M059J (cell line): ENCODE results near the gene CRPPA. TPM values are rescaled to one million over a fixed set of nuclear protein-coding genes. Genes with fewer than 3 reads are reported as not detected.
A peak's percentile ranks its signal among the peaks of the same experiment; 100 is the strongest.
"Not testable (repeated sequence)": the region's sequence is repeated elsewhere in the genome, so short reads cannot be mapped to it uniquely, and the experiment has no call there.

ENCODE experiments used
- DNase-seq: peaks from one replicate; pipeline ENCODE4 v3.0.0-alpha.2; 2012; ENCODE audit warnings: low read depth
- total RNA-seq: library from RNA; depleted of rRNA; stranded (reverse); fragments of >200 nt; shearing (Covaris generic); gene quantifications from 2 replicates; pipeline ENCODE4 v1.2.3, GENCODE V29; 2014; rRNA removed

Gene CRPPA
- 1.0 and 2.5 TPM in 2 replicates for total RNA-seq

DNA sequence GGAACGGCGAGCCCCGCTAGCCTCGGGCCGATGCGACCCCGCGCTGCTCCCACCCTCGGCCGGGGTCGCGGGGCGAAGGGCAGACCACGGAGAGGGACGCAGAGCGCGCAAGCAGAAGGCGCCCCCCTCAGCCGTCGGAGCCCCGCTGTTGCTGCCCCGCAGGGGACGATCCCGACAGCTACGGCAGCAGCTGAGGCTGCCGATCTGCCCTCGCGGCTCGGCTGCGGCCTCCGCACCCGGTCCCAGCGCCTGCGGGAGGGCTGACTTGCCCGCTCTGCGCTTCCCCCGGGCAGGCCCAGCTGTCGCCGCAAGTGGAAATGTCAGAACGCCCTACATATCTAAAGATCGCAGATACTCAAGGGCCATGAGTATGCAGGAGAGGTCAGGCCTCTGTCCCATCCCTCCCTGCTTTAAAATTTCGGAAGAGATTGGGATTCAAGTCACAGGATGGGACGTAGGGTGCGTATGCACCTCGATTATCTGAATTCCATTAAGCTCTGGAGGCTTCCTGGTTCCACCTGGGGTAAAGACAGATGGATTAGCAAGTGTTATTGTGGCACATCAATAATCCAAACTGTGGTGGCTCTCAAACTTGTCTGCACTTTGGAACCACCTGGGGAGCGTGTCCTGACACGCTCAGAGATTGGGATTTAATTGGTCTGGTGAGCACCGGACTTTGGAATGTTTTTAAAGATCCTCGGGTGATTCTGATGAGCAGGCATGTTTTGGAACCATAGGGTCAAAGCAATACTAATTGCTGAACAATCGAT, at the start of gene CRPPA:
Gene CRPPA, minus strand, starts transcription at position 206 of the 770 bp plus-strand sequence. CDS start 216 bp downstream, outside the sequence.
- peak; percentile 63 for DNase-seq

DNA sequence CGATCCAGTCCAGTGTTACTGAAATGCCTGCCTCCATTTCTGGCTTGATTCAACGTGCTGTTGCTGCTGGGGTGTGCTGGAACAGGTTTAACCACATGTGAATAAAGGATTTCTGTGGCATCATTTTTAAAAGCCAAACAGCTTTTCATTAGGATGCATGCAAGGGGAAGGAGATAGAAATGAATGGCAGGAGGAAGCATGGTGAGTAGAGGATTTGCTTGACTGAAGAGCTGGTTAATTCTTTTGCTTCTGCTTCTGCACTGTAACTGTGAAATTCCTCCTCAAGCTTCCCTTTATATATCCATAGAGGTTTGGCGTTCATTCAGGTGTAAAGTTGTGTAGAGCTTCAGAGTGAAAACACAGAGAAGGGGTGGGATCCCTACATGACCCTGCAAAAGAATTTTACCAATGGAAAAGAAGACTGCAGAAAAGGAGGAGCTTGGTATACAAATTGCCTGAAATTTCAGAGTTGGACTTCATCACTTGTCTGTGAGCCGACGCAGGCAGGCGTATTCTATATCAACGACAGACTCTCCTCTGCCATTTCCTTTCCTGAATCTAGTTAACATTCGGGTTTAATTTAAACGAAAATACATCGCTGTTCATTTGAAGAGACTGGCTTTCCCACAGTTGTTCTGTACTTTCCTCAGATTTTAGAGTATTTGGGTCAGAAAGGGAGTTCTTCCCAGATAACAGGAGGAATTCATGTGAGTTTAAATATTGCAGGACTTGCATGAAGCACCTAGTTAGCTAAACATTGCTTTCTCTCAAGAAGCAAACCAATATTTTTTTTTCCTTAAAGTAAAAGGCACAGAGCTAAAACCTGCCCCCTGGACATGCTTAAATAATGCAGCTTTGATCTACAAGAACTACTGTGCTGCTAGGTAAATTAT, 44.4 kb upstream of the CRPPA start, which contains the start of gene SOSTDC1:
Gene SOSTDC1, minus strand, starts transcription at position 270 of the 893 bp plus-strand sequence. Its CDS starts 70 bp downstream, at position 200.
- DNase-seq = no peak

DNA sequence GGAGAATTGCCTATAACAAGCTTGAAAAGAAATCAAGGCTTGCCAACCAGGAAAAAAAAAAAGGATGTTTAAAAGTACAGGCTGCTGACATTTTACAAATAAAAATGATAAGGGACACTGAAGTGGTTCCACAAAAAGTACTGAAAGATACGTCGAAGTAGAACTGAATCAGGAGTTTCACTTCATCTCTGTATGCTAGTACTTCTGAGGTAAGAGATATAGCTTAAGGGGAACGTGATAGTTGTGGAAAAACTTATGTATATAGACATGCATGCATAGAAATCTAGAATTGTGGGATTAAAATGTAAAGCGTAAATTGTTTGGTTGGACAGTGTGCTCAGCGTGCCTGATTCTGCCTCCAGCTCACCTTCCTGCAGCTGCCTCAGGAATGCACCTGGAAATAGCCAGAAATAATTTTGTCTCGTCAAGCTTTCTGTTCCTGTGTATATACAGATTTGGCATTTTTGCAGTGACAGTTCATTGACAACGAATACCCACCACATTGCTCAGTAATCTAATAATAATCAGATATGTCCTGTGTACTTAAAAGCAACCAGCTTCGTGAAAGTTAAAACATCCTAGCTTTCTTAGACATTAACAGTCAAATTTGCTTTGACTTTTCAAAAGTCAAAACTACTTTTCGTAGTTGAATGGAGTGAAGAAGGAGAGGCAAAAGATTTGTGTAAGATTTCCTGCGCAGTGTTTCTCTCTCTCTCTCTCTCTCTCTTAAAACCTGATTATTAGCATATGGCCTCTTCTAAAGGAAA, 42.8 kb upstream of the CRPPA start:
- no peak for DNase-seq

DNA sequence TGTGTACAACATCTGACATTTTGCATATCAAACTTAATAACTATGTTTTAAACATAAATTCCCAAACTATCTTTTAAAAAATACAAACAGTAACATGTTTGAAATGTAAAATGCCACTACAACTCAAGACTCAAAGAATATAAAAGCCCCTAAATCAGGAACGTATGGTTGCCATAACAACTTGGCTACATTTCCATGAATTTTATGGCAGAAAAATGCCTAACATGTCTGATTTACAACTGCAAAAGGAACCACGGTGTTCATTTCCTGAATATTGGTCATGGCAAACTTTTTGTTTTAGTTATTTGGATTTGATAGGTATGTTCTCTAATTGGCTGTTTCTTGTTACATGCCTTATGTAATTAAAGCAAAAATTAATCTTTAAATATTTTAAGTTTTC, 42.2 kb upstream of the CRPPA start:
- DNase-seq = no peak

DNA sequence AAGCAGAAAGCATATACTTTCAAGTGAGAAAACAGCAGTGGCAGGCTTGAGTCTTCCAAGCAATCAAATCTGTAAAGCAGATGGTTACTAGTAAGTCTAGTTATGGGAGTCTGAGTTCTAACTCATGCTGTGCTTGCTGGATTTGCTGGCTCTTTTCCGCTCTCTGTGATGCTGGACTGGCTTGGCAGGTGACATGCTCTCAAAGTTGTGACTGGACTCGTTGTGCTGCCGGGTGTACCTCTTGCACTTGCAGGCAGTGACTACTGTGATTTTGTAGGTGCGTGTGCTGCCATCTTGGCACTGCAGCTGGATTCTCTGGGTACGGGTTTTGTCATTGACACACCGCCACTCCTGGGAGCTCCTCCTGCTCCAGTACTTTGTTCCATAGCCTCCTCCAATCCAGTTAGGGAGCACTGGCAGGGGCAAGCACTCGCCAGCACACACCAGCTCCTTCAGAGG, 41.1 kb upstream of the CRPPA start:
- DNase-seq = no peak

DNA sequence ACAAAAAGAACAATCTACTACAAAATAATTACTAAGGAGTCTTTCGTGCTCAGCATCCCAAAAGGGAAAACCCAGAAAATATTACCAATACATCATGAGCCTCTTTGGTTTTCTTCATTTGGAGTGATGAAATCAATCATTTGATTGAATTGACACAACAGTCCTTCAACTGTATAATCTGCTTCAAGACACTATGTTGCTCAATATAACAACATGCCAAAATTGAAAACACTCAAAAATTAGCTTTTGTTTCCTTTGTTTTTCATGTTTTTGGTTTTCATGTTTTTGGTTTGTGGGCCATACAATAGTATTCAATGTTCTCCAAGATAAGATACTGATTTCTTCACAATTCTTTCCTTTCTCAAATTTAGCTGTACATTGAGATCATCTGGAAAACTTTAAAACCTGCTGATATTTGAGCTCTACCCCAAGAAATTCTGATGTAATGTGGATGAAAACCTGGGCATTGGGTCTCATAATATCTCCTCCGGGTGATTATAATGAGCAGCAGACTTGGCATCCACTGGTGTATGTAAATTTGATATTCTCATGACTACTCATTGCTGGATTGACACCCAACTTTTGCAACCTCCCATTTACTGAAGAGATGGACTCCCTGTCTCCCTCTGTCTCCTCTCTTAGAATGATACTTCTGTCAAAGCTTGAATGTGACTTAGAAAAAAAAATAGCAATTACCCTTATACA, 39.6 kb upstream of the CRPPA start:
- no peak for DNase-seq

DNA sequence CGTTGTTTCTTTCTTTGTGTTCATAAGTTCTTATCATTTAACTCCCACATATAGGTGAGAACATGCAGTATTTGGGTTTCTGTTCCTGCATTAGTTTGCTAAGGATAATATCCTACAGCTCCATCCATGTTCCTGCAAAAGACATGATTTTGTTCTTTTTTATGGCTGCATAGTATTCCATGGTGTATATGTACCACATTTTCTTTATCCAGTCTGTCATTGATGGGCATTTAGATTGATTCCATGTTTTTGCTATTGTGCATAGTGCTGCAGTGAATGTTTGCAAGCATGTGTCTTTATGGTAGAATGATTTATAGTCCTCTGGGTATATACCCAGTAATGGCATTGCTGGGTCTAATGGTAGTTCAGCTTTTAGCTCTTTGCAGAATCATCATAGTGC, 35.0 kb upstream of the CRPPA start:
- DNase-seq = not testable (repeated sequence)

DNA sequence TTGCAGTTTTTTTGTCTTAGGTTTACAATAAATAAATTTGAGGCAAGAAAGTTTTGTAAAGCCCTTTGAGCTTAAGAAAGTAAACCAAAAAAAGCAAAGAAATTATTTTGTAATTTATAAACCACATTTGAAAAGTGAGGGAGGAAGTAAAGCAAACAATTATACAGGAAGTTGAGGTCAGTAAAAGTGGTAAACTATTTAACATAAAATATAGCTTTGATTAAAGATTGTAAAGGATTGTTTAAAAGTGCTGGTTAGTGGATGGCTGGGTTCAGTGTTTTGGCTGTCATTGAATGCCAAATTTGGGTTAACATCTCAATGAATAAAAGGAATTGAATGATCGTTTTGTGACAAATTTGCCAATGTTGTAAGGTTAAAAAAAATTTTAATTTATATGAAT, 34.3 kb upstream of the CRPPA start:
- DNase-seq = no peak

DNA sequence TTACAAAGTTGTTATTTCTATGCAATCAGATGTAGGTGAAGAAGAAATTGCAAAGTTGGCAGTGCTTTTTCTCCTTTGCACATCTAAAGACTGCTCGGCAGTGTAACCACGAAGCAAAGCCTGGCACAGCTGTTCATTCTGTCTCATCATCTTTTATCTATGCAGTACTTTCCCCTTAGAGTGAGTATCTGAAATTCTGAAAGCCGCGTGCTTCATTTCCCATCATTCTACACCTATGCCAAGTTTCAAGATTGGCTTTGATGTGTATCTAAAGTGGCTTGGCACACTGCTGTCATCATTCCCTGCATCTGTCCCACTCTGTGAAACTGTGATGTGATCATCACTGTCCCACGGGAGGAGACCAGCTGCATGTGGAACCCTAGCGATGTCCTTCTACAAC, 29.0 kb upstream of the CRPPA start:
- DNase-seq = no peak

DNA sequence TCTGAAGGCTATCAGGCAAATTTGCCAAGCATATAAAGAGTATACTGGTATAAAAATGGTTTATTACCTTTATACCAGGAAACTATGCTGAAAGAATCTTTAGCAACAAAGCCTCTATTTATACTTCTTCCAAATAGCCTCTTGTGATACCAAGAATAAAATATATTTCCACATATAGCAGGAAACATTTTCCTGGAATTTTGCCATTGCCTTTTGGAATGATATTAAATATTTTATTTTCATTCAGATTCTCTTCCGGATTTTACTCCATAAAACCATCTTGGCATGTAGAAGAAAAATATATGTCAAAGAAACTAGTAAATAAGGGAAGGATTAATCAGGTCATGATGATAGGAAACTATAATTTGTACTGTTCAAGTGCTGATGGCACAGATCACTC, 26.5 kb upstream of the CRPPA start:
- DNase-seq = no peak

DNA sequence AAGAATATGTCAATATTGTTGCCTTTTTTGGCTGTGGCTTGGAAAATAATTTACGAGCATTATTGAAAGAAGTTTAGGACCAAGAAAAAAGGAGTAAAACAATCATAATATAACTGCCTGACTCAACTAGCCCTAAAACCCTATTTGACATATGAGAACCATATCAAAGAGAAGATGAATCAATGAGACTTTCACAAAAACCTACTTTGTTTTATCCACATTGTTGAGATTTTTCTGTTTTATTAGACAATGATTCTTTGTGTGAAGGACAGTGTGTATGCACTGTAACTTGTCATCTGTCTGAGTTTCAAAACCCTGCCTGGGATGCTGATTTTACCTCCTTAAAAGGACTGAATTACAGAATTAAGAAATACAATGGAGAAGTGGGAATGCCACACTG, 25.2 kb upstream of the CRPPA start:
- no peak for DNase-seq

DNA sequence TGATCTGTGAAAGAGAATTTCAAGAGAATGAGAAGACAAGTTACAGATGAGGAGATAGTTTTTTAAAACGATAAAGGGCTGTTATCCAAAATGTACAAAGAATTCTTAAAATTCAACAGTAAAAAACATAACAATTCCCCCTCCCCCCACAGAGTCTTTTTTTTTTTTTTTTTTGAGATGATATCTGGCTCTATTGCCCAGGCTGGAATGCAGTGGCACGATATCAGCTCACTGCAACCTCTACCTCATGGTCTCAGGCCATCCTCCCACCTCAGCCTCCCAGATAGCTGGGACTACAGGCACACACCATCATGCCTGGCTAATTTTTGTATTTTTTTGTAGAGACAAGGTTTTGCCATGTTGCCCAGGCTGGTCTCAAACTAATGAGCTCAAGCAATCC, 22.5 kb upstream of the CRPPA start:
- DNase-seq = not testable (repeated sequence)

DNA sequence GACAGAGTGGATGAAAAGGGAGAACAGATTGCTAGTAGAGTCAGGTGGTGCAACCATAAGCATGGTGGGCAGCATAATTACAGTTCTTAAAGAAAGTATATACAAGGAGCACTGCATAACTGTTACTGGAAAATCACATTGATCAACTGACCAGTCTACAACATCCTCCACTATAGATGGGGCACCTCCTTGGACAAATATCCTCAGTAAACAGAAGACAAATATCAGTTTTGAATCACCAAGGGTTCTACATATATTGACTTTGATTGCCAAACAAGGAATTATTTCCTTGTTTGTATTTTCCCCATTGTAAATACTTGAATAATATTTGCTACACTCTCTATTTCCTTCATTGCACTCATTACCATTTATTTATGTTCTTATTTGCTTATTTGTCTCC, 17.6 kb upstream of the CRPPA start:
- no peak for DNase-seq

DNA sequence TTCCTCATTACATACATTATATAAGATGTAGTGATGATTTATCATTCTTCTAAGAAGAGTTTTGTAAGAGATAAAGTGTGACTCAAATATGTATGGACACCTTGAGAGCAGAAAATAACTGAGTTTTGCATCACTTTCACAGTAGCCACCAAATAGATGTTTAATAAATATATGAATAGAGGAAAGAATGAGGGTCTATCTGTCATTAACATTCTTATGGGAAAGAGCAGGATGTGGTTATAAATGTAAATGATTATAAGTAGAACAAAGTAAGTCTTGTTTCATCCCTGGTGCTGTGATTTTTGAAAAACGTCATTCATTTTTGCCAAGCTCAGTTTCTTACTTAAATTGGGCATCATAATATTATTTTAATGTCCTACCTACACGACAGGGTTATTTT, 15.0 kb upstream of the CRPPA start:
- no peak for DNase-seq

DNA sequence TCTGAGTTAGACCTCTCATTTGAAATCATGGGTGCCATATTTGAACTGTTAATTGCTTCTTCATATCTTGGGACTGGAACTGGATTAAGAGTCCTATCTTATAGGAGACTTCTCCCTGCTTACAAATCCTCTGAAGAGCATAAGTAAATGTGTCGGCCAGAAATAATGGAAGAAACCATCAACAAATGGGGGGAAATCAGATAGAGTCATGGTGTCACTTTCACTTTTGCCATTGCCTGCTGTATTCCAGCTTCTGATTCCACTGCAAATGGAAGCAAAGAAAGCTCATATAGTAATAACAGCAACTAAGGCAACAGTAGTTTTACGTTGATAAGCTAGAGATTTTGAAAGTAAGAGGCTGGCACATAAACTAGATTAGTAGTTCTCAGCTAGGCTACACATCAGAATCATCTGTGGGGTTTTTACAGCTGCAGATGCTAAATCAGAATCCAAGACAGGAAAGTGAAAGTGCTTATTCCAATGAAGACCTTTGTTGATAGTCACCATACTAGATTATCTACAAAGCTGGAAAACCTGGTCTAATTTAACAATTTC, 12.3 kb upstream of the CRPPA start:
- peak; percentile 37 for DNase-seq

DNA sequence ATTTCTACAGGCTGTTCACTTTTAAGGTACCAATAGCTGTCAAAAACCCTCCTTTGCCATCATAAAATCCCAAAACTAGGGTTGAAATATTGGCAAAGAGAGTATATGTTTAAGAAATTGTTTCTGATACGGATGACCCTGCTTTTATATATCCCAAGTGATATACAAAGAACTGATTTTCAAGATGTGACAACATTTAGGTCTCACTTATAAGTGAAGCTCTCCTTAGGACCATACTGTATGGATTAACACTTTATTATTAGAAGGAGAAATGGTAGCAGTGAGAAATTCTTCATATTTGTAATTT, 11.0 kb upstream of the CRPPA start:
- DNase-seq = no peak

DNA sequence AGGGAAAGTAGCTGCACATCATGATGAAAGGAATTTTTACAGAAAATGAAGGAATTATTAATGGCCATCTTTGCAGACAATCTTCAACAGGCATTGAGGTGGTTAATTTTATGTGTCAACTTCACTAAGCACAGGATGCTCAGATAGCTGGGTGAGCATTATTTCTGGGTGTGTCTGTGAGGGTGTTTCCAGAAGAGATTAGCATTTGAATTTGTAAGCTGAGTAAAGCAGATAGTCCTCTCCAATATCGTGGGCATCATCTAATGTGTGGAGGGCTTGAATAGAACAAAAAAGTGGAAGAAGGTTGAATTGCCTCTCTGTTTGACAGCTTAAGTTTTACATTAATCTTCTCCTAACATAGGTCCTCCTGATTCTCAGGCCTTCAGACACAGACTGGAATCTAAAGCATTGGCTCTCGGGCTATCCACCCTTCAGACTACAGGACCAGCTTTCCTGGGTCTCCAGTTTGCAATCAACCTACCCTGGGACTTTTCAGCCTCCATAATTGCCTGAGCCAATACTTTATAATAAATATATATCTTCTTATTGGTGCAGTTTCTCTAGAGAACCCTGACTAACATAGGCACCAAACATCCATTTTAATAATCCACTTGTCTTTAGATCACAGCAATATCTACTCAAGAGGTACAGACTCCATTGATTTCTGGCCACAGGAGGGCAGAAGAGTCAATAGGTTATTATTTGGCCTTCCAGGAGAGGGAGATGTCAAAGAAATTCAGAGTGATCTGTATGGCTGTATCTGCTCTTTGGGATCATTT, 10.5 kb upstream of the CRPPA start:
- DNase-seq = peak; percentile 66

DNA sequence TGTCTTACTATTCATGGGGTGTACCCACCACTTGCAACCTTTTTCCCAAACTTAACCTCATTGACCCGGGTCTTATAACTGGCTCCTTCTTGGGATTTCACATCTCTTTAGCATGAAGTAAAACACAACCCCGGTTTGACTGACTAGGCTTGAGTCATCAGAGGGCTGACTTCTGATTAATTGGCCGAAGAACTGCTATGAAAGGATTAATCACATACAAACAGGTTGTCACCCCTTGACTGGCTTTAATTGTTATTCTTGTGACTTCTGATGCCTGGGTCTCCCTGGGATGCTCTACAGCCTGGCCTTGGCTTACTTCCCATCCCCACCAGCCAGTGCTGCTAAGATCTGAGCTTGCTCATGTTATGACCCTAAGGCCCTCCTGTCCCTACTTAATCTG, 8.8 kb upstream of the CRPPA start:
- DNase-seq = peak; percentile 63

DNA sequence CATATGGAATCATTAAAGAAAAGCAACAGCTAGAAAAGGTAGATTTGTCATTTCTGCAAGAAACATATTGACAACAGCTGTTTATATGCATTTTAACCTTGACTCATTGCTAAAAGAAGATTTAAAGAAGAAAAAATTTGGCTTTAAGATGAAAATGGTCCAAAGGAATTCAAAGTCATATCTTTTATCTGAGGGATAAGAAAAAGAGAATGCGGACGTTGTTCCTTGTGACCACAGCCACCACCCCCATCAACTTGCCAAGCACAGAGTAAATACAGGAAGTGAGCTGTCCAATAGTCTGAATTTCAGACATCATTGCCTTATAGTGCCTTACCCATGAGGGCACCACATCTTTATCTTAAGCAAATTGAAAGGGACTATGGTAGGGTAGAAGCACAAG, 7.3 kb upstream of the CRPPA start:
- DNase-seq = peak; percentile 88

DNA sequence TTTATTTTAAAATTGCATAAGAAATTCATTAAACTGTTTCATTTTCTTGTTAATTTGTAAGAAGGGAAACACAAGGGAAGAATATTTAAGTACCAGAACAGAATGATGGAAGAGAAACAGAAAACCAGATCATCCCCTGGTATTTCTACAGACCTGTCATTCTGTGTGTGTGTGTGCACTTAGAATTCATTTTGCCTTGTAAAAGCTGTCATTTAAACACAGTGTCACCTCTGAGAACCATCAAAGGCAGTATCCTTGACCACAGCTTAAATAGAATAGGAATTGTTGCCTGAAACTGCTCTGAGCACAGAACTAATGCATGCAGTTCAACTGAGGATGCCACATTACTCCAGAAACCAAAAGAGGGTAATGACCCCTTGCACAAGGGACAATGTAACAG, 6.8 kb upstream of the CRPPA start:
- DNase-seq = peak; percentile 63
